Chondrocyte (in vitro differentiated cells): ENCODE measurements around the gene HEPN1. TPM values are rescaled to one million over a fixed set of nuclear protein-coding genes. Genes with fewer than 3 reads are reported as not detected.

Experiments
- DNase-seq: peaks from one replicate; pipeline ENCODE4 v3.0.0; 2021; ENCODE audit warnings: mixed read lengths, low spot score
- H3K27ac Mint-ChIP-seq: one replicate; pipeline ENCODE4 v1.8.0; 2021; ENCODE audit warnings: mild to moderate bottlenecking, moderate library complexity, mixed read lengths; ENCODE audit not compliant: unreplicated experiment
- H3K27me3 Mint-ChIP-seq: 2 replicates; pipeline ENCODE4 v1.8.0; 2021; ENCODE audit warnings: low read depth, mixed read lengths
- H3K36me3 Mint-ChIP-seq: 2 replicates; pipeline ENCODE4 v1.8.0; 2021; ENCODE audit warnings: low read depth, mixed read lengths
- H3K4me1 Mint-ChIP-seq: 2 replicates; pipeline ENCODE4 v1.8.0; 2021; ENCODE audit warnings: low read depth, mild to moderate bottlenecking, mixed read lengths
- H3K4me3 Mint-ChIP-seq: one replicate; pipeline ENCODE4 v1.8.0; 2021; ENCODE audit warnings: mild to moderate bottlenecking, moderate library complexity, mixed read lengths; ENCODE audit not compliant: unreplicated experiment
- H3K9me3 Mint-ChIP-seq: 2 replicates; pipeline ENCODE4 v1.8.0; 2021; ENCODE audit warnings: low read depth, mixed read lengths
- total RNA-seq: library from RNA; stranded (reverse); gene quantifications from 3 replicates; pipeline ENCODE4 v1.2.1, GENCODE V29; 2021
- TF ChIP-seq, protein P1 (sequence below): fragments of 200-600 bp; sonication (generic); IDR thresholded peaks from 2 replicates; pipeline ENCODE4 v1.5.0; 2021; ENCODE audit warnings: antibody characterized with exemption, mild to moderate bottlenecking, moderate library complexity

Gene HEPN1
- total RNA-seq, 1 donor from 2014 or later = not detected

DNA sequence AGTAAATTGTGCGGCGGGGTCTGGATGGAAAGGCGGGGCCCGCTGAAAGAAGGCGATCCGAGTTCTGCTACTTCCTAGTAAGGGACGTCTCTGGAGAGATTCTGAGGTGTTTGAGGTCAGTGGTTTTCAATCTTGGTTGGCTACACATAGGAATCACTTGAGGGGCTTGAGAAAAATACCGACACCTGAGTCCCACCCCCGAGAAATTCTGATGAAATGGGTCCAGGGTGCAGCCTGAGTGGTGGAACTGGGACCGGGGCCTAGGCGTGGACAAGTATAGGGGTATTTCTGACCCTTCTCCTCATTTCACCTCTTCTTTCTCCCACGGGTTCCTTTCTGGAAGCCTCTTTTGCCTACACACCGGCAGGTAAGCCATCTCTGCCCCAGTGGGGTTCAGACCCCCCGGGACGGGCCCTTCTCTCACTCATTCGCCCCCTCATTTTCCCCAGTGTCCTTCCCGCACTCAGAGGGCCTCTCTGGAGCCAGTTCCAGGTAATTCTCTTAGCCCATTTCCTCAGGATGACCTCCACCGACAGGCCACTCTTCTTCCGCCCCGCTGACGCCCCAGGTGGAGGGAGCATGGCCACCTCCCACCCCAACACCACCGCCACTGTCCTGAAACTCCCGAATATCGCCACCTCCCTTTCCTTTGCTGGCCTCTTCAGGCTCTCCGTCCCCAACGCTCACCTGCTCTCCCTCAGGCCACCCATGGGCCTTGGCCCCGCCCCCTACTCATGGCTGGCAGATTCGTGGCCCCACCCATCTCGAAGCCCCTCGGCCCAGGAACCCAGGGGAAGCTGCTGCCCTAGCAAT is 42.0 kb upstream of the HEPN1 start:
- Mint-ChIP-seq H3K4me1 (peaks cover 22% of the 10 kb centered on the region), H3K27me3 (peaks cover 16% of the 10 kb centered on the region), H3K27ac (peak overlapping the region; percentile 96), H3K9me3 (no peaks in the 10 kb centered on the region), H3K36me3 (no peaks in the 10 kb centered on the region), H3K4me3 (peak overlapping the region; percentile 84)
- TF ChIP-seq, protein P1, sequence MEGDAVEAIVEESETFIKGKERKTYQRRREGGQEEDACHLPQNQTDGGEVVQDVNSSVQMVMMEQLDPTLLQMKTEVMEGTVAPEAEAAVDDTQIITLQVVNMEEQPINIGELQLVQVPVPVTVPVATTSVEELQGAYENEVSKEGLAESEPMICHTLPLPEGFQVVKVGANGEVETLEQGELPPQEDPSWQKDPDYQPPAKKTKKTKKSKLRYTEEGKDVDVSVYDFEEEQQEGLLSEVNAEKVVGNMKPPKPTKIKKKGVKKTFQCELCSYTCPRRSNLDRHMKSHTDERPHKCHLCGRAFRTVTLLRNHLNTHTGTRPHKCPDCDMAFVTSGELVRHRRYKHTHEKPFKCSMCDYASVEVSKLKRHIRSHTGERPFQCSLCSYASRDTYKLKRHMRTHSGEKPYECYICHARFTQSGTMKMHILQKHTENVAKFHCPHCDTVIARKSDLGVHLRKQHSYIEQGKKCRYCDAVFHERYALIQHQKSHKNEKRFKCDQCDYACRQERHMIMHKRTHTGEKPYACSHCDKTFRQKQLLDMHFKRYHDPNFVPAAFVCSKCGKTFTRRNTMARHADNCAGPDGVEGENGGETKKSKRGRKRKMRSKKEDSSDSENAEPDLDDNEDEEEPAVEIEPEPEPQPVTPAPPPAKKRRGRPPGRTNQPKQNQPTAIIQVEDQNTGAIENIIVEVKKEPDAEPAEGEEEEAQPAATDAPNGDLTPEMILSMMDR = no peak
- no peak for DNase-seq

DNA sequence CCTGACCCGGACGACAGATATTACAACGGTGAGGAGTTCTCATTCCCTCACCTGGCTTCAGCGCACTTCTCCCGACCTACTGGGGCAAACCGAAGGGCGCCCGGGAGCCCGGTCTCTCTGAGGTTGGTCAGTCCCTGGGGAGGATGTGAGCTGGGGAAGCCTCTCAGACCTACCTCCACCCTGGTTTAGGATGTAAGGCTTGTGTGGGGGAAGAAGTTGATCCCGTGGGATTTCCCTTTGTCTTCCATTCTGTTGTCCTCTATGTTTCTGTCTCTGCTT is 41.5 kb upstream of the HEPN1 start:
- H3K4me1 Mint-ChIP-seq = peaks cover 27% of the 10 kb centered on the region

DNA sequence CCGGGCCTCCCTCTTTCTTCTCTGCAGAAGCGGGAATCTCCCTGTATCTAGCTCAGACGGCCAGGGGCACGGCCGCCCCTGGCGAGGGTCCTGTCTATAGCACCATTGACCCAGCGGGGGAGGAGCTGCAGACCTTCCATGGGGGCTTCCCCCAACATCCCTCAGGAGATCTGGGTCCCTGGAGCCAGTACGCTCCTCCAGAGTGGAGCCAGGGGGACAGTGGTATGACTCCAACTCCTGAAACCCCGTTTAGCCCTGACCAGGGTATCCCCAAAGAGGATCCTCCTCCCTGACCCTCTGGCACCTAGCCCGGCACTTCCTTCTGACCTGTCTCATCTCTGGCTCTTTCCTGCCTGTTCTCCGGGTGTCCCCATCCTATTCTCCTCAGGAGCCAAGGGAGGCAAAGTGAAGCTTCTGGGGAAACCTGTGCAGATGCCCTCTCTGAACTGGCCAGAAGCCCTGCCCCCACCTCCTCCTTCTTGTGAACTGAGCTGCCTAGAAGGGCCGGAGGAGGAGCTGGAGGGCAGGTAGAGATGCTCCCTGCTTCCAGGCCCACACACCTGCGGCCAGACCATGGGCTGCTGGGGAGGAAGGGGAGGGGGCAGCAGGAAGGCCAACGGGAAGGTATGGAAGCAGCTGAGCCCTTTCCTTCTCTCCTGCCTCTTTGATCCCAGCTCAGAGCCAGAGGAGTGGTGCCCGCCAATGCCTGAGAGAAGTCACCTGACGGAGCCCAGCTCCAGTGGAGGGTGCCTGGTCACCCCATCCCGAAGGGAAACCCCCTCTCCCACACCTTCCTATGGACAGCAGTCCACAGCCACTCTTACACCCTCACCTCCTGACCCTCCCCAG is 40.9 kb upstream of the HEPN1 start:
- no peaks in the 10 kb centered on the region for H3K36me3 Mint-ChIP-seq
- DNase-seq = no peak
- peaks cover 6% of the 10 kb centered on the region for H3K27me3 Mint-ChIP-seq
- H3K9me3 Mint-ChIP-seq = no peaks in the 10 kb centered on the region
- H3K4me3 Mint-ChIP-seq = peak overlapping the region; percentile 22
- TF ChIP-seq, protein P1 = no peak
- no peak overlapping the region for H3K27ac Mint-ChIP-seq
- peaks cover 32% of the 10 kb centered on the region for H3K4me1 Mint-ChIP-seq

More for the DNA sequence above, 41.5 kb upstream of the HEPN1 start:
- H3K9me3 Mint-ChIP-seq = no peaks in the 10 kb centered on the region
- peaks cover 11% of the 10 kb centered on the region for H3K27me3 Mint-ChIP-seq
- H3K36me3 Mint-ChIP-seq = no peaks in the 10 kb centered on the region
- no peak overlapping the region for H3K27ac Mint-ChIP-seq
- H3K4me3 Mint-ChIP-seq = peak overlapping the region; percentile 84
- TF ChIP-seq, protein P1 = no peak
- no peak for DNase-seq

DNA sequence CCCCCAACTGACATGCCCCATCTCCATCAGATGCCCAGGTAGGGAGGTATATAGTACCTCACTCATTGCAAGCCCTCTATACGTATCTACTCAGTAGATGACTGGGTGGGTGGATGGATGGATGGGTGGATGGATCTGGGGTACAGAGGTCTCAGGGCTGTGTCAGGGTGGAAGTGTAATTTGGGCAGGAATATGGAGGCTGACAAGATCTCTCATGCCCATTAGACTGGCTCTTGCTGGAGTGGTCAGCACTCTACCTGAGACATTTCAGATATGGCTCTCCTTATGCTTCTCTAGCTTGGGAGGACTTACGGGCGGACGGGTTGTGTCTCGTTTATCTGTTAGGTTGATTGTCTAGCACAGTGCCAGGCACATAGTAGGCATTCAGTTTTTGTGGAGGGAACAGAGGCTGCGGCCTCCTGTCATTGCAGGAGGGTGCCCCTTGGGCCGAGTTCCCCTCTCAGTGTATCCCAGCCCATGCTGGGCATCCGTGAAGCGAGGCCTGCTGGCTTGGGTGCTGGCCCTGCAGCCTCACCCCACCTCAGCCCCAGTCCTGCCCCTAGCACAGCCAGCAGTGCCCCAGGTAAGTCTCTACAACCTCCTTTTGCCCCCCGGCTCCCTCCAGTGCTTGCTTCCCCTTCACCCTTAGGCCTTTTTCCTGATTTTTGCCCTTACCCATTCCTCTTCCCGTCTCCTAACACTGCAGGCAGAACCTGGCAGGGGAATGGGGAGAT is 40.1 kb upstream of the HEPN1 start:
- Mint-ChIP-seq H3K4me1 (peaks cover 32% of the 10 kb centered on the region), H3K36me3 (no peaks in the 10 kb centered on the region), H3K9me3 (no peaks in the 10 kb centered on the region), H3K27me3 (no peaks in the 10 kb centered on the region), H3K27ac (no peak overlapping the region), H3K4me3 (no peak overlapping the region)
- no peak for DNase-seq
- TF ChIP-seq, protein P1 = no peak
